K562 (cell line): ENCODE measurements around the gene MGRN1.

Source experiments
- BCOR ChIP-seq: fragments of 450-650 bp; IDR thresholded peaks from 2 replicates; pipeline ENCODE4 v1.6.1; 2016
- ZNF121 ChIP-seq: sonication (generic); formaldehyde crosslinking; conservative IDR thresholded peaks from 2 replicates; pipeline ENCODE4 v1.8.0; 2022; ENCODE audit warnings: missing genetic modification reagents
- ZNF175 ChIP-seq: fragments of 200-800 bp; sonication (Bioruptor generic); IDR thresholded peaks from 2 replicates; pipeline ENCODE4 v1.6.1; 2016; ENCODE audit warnings: low read depth, mild to moderate bottlenecking, missing genetic modification characterization, missing compliant biosample characterization
- TF ChIP-seq, protein P1 (sequence below), 2 experiments: fragments of 450-650 bp in 1 of 2; sonication (generic) in 1 of 2; formaldehyde crosslinking in 1 of 2; IDR thresholded peaks; 2 replicates each; pipeline versions ENCODE4 v1.7.1 to v1.9.0; 2016 to 2022; ENCODE audit warnings: inconsistent platforms in 1 of 2, mild to moderate bottlenecking in 1 of 2, missing genetic modification reagents in 1 of 2

DNA sequence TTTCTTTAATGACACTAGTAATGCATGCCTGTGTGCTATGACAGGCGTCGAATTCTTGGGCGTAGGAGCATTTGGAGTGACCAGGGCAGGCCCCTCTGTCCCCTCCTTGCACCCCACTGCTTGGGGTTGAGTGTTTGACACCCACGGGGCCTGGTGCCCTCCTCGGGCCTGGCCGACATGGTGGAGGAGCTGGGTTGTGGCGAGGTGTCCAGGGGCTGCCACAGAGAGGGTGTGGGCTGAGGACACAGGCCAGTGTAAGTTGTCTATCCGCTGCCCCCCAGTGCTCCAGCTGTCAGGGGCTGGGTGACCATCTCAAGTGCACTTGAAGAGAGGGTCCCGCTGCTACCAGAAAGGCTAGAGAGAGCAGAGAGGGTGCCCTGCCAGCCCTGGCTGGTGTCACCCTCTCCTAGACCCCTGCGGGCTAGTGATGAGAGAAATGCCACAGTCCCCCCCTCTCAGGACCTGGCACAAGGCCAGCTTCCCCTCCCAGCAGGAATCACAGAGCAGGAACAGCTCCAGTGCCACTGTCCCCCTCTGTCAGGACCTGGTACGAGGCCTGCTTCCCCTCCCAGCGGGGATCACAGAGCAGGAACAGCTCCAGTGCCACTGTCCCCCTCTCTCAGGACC lies 30.5 kb downstream of the MGRN1 start:
- TF ChIP-seq ZNF121 (no peak), BCOR (no peak), ZNF175 (CRISPR knock-in tag) (no peak)
- TF ChIP-seq, protein P1, sequence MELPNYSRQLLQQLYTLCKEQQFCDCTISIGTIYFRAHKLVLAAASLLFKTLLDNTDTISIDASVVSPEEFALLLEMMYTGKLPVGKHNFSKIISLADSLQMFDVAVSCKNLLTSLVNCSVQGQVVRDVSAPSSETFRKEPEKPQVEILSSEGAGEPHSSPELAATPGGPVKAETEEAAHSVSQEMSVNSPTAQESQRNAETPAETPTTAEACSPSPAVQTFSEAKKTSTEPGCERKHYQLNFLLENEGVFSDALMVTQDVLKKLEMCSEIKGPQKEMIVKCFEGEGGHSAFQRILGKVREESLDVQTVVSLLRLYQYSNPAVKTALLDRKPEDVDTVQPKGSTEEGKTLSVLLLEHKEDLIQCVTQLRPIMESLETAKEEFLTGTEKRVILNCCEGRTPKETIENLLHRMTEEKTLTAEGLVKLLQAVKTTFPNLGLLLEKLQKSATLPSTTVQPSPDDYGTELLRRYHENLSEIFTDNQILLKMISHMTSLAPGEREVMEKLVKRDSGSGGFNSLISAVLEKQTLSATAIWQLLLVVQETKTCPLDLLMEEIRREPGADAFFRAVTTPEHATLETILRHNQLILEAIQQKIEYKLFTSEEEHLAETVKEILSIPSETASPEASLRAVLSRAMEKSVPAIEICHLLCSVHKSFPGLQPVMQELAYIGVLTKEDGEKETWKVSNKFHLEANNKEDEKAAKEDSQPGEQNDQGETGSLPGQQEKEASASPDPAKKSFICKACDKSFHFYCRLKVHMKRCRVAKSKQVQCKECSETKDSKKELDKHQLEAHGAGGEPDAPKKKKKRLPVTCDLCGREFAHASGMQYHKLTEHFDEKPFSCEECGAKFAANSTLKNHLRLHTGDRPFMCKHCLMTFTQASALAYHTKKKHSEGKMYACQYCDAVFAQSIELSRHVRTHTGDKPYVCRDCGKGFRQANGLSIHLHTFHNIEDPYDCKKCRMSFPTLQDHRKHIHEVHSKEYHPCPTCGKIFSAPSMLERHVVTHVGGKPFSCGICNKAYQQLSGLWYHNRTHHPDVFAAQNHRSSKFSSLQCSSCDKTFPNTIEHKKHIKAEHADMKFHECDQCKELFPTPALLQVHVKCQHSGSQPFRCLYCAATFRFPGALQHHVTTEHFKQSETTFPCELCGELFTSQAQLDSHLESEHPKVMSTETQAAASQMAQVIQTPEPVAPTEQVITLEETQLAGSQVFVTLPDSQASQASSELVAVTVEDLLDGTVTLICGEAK (IDR thresholded peaks at IDR 0.05): no peak
- TF ChIP-seq, protein P1 (CRISPR knock-in tag; IDR thresholded peaks at IDR 0.05): no peak
